T1000 (cell line): ENCODE data around the gene AASDHPPT.

Experiments
- DNase-seq: peaks from one replicate; lab custom pipeline; 2025; ENCODE audit warnings: mixed read lengths; lab: John Stamatoyannopoulos, UW

The AASDHPPT gene

DNA sequence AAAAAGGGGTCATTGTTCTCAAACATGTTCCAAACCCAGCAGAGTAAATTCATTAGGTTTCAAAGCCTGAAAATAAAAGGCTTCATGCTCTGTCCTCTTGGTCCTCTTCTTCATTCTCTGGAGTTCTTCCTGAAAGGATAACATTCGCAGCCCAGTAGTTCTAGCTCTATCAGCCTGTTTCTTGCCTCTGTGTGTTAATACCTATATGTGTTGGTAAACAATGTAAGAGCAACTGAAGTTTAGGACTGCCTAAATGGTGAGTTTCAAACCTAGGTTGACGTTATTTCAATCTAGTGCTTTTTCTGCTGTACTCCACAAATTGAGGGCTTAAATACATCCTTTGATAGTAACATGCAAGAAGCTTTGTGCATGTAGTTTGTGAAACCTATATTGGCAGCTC lies 9.4 kb downstream of the AASDHPPT start:
- no peak for DNase-seq

DNA sequence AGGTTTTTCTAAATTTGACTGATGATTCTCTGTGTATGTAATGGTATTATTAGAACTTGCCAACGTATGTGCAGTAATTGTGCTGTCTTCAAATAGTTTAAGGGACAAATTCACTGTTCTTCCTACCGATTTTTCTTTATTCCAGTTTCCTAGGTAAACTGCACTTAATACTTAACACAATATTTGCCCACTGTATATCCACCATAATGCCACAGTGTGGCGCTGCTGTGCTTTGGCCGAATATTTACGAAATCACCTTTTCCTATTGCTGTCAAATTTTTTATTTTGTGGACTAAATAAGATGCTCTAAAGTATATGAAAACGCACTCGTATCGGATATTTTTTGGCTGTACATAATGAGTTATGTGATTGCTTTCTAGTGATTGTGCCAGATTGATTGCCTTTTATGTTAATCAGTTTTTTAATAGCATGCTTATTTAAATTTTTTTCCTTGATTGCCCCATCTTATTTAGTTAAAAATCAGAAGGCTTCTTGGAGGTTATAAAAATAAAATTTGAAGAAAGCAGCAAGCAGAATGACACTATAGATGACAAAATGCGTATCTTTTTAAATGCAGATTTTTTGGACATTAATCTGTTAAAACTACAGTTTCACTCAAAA lies 10.5 kb downstream of the AASDHPPT start:
- DNase-seq, result no peak

DNA sequence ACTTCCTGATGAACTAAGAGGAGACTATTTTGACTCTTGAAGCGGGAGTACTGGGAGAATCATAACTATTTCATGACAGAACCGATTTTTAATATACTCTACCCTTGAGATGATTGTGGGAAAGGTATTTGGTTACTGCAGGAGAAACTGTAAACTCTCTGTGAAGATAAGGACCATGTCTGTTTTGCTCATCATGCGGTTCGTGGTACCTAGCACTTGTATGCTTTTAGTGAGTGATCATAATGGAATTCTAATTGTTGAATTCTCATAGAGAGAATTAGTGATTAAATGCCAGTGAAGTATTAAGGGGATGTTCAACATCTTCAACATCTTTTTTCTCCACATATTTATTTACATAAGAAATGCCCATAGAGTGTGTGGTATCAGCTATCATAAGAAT lies 11.4 kb downstream of the AASDHPPT start:
- DNase-seq, result no peak

DNA sequence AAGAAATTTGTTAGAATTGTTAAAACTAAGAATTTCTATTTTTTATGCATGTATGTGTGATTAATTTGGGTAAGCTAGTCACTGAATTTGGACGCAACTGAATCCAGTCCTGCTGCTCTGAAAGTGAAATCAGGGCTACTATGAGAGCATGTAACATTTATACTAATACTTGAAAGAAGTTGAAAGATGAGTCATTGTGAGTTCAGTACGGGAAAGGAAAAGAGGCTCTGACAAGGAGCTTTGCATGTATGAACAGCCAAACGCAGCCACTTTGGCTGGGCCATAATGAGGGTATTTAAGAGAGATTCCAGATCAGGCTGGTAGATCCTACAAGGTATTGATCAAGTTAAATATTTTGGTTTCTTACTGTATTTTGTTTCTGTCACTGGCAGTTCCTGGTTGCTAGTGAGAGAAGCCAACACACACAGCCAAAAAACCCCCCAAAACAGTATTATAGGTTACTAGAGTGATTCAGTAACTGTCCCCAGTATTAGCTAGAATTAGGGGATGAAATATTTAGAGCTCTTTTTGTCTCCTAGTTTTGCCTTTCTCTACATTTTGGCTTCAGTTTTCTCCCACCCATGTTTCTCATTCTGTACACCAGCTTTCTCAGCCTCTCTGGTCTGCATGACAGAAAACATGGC lies 14.1 kb downstream of the AASDHPPT start:
- no peak for DNase-seq

DNA sequence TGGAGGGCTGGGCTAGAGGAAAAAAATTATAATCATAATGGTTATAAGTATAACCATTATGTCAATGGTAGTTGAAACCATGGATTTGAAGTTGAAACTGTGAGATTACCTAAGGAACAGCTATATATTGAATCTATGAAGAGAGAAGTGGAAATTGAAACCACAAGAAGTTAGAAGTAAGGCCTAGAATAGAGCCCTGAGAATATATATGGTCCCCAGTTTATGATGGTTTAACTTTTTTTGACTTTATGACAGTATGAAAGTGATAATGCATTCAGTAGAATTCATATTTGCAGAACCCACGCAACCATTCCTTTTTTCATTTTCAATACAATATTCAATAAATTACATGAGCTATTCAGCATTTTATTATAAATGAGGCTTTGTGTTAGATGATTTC lies 15.0 kb downstream of the AASDHPPT start:
- no peak for DNase-seq

DNA sequence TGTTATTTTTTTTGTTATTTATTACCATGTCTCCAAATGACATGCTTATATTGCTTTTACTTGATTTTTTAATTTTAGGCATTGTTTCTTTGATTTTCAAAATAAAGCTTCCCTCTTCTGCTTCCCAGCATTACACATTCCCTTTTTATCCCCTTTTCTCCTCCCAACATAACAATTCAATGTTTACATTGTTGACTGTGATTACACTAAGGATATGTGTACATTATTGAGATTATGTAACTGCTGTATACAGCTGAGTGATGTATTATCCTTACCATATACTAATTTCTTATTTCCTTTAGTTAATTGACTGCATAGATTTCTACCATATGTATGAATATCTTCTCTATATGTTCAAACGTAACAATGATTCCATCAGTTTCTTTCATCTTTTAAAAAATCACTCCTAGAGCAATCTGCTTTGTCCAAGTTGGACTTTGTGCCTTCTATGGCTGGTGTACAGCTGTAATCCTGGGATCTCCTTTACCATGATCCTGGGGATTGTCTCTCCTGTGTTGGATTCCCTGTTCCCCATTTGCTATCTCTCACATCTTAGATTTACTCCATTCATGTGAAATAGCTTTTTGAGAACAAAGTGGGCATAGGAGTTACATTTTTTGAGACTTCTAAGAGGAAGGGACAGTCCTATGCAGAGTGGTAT lies 21.6 kb downstream of the AASDHPPT start:
- no peak for DNase-seq

DNA sequence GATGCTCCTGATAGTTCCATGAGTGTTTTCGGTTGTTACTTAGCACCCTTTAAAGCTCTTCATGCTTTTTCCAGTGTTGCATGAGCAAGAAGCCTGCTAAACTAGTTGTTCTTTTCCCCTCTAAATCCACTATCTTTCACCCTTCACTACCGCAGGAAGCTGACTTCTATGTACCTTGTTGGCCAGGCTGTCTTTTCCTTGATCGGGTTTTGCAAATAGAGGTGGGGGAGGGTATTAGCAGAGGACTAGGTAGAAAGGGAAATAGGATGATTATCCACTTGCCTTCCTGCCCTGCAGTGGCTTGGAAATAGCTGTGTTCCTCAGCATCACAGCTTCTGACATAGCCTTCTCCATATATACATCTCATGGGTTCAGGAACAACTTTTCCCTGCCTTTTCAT lies 23.9 kb downstream of the AASDHPPT start:
- DNase-seq, result no peak

DNA sequence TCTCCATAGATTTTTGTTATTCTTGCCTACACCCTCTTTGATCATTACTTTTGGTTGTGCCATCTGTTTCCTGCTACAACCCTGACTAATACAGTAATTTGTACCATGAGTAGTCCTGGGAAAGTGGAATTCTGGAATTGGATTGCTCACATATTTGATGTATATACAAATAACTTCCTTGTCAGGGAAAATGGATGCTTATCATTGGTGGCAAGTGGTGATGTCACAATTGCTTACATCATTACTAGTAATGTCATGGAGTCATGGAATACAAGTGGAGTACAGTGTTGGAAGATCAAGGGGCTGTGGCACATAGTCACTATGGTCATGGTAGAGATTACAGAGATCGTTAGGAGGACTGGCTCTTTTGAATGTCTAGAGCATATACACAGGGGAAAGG lies 24.4 kb downstream of the AASDHPPT start:
- DNase-seq, result no peak

DNA sequence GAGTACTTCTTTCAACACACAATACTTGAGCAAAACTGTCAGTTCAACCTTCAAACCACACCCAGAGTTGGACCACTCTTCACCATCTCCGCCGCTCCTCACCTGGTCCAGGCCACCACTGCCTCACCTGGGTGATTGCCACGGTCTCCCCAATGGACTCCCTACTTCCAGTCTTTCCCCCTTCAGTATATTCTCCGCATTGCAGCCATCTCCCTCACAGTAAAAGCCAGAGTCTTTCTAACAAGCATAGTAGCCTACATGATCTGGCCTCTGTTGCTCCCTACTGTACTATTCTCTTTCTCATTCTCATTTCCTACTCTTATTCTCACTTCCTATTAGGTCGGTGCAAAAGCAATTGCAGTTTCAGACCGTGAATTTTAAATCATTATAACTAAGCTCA lies 28.5 kb downstream of the AASDHPPT start:
- DNase-seq, result no peak

DNA sequence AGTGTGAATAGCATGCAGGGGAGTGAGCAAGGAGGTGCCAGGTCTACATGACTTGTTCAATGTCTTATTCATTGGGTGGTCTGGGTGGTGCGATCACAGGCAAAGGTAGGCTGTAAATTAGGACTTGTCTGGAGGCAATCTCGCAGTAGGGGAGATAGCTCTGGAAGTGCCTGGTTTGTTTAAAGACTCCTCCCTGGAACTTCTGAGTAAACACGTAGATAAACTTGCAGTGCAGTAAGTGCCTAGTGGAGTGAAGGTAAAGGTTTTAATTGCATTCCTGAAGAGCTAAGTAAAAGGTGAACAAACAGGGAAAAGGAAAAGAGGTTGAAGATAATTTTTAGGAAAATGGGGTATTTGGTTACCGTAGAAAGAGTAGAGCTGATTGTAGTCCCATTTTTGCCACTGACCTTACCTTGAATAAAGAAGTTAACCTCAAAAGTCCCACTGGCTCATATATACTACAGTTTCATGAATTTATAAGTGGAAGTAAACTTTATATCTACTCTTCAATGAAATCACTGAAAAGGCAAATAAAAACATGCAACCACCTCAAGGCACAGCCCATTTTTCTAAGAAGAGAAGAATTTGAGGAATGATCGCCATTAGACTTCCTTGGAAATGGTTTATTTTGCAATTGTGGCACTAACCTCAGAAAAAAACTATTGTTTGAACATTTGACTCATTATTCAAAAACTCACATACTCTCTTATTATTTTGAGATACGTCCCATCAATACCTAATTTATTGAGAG lies 44.3 kb downstream of the AASDHPPT start:
- no peak for DNase-seq

DNA sequence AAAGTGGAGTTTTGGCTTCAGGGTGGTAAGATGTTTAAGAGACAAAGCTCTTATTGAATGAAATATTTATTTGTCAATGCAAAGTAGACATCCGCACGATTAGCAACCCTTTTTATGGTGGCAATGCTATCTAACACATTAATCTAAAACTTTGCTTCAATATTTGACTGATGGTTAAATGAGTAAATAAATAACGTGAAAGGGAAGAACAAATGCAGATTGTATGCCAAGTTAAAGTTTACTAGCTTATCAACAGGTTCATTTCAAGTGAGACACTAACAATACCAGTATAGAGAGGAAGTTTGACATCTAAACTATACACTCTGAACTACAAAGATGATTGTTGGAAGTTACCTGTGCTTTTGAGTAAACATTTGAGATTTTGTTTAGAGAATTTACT lies 50.1 kb downstream of the AASDHPPT start:
- no peak for DNase-seq

DNA sequence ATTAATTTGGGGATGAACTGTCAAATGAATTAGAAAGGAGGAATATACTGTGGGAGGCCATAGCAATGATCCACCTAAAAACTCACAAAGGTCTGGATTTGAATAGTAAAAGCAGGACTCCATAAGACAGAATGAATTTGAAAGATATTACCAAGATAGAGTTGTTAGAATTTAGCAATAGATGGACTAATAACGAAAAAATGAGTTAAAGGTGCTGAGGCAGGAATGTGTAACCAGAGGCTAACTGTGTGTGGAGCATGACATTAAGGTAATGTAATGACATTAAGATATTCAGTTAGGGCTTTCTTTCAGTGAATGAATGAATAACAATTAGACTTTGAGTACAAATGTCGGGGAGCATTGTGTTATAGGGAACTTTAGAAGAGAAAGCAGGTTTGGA lies 51.3 kb downstream of the AASDHPPT start:
- DNase-seq, result no peak

DNA sequence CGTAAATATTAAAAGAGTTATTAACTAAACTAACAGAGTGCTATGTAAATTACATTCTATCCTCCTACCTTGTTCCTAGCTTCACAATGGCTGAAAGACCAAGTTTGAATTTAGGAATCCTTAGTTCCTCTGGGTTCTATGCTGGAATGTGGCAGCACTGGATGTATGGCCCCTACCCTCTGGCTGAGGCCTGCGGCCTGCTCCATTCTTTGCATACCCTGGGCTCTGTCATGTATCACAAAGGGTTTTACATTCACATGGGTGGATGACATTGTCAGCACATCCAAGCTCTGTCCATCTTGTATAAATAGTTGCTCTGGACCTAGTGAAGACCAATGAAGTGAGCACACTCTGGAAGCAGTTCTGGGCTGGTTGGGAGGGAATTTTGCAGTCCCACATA lies 54.5 kb downstream of the AASDHPPT start:
- no peak for DNase-seq

DNA sequence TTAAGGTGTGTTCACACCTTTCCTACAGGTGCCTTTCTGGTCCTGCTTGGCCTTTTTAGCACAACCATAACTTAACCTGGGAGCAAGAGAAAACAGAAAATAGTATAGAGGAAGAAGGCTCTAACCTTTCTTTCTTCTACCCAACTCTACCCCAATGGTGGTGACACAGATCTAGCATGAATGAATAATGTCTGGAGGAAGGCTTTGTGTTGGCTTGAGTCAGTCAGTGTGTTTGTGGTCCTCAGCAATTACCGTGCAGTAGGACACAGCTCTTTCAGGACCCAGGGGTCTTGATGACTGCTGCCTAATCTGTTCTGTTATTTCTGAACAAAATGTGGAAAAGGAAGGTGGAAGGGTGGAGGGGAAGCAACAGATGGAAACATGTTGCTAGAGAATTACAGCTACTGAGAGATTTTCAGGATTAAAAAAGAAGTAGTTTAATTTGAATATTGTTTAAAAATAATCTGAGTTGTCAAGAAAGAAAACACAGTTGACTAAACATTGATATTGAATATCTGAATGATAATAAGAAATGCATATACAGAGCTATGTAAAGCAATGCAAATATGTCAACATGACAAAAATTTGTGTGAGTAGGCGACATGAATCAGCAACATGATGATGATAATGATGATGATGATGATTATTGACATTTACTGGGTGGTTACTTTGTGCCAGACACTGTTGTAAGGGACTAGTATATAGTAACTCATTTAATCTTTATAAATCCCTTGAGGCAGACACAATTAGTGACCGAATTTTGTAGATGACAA lies 55.3 kb downstream of the AASDHPPT start:
- no peak for DNase-seq

DNA sequence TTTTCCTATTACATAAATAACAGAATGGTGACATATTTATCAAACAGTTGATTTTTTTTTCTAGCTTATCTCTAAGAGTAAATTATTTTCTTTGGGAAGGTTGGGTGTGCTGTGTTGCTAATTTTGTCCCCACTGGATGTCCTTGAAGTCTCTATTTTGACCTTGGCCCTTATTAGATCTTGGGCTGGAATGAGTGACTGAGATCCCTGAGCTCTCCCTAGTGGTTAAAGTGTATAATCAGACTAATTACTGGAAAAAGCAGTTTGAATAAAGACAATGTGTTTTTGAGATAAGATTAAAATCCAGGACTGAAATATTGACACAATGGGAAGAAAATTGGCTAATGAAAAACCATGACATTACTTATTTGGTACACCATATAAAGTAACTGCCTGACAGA lies 56.1 kb downstream of the AASDHPPT start:
- DNase-seq, result no peak

DNA sequence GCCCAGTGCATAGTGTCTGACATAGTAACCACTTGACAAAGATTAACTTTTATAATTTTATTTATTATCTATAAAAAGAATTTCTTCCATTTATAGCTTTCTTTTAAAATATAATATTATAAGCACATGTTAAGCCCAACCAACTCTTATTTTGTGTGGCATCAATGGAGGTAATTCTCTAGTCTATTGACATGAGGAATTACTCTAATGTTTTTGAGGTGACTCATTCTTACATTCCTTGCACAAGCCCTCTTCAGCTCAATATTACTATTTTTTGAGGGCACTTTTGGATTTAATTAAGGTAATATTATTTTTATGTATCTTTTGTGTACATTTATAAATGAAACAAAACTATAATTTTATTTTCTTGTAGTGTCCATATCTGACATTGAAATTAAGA lies 59.6 kb downstream of the AASDHPPT start:
- no peak for DNase-seq

DNA sequence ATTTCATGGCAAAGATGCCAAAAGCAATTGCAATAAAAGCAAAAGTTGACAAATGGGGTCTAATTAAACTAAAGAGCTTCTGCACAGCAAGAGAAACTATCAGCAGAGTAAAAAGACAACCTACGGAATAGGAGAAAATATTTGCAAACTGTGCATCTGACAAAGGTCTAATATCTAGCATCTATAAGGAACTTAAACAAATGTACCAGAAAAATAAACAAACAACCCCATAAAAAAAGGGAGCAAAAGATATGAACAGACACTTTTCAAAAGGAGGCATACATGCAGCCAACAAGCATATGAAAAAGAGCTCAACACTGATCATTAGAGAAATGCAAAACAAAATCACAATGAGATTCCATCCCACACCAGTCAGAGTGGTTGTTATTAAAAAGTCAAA lies 60.3 kb downstream of the AASDHPPT start:
- DNase-seq, result no peak
